Right ventricle myocardium superior (tissue), 1 donor: Measurements from ENCODE around the gene NDE1. TPM values are rescaled to one million over a fixed set of nuclear protein-coding genes. Genes with fewer than 3 reads are reported as not detected.

Experiments
- ATAC-seq: fragments of 200-7000 bp; cut with Tn5 transposase; one replicate; pipeline ENCODE4 v1.9.1; 2020; ENCODE audit warnings: mild to moderate bottlenecking; ENCODE audit not compliant: poor library complexity
- DNase-seq: peaks from one replicate; pipeline ENCODE4 v3.0.0-alpha.2; 2020
- intact Hi-C: fragments of 100-400 bp; cut with DNase I; formaldehyde crosslinking; loops from one replicate; pipeline ENCODE4 v1.11.2; 2022
- total RNA-seq: library from RNA; stranded (reverse); fragmentation: NEBNext Ultra II Directional; extraction: Animal tissue kit (Norgen Biotek cat#: 25700); gene quantifications from one replicate; pipeline ENCODE4 v1.2.1, GENCODE V29; 2021
- donor health status: DM: no; HTN: yes; CAD: no; lungs with severe emphysema.

Gene NDE1
- total RNA-seq, 1 donor from 2014 or later = 12.6 TPM

- no peak for DNase-seq
- no peak for ATAC-seq
- intact Hi-C loops = no loop called here
Measured at GRCh38 chr16:15772579-15773293, 122.7 kb downstream of the NDE1 start.

DNA sequence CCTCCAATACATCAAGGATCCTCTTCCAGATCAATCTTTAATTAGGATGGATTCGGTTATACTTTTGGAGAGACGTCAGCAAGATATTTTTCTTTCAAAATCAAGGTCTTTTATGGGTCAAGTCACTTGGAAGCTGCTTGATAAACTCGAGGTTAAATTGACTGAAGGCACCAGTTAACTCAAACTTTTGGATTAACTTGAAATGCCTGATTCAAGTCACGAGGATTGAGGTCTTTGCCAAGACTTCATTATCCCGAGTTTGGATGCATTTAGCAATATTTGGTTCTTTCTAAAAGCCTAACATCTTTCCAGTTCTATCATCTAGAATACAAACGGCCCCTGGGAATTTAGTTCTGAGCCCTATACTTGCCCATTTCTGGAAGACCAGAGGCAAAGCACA is 123.9 kb downstream of the NDE1 start:
- no peak for DNase-seq
- no peak for ATAC-seq
- intact Hi-C loops = no loop called here

- intact Hi-C loops = no loop called here
- DNase-seq (no peak), ATAC-seq (no peak)
Measured at GRCh38 chr16:15775209-15775608, 125.2 kb downstream of the NDE1 start.

GRCh38 chr16:15775663-15776304 is 125.7 kb downstream of the NDE1 start:
- intact Hi-C loops = no loop called here
- DNase-seq (no peak), ATAC-seq (no peak)

Other genes starting within 250 kb of the NDE1 start
- 71.8 TPM for gene BMERB1, start 215.7 kb upstream of the NDE1 start, total RNA-seq
- gene MARF1, start 7.1 kb upstream of the NDE1 start, total RNA-seq = 45.2 TPM
- gene MYH11, start 206.8 kb downstream of the NDE1 start, total RNA-seq = 14.0 TPM
- gene CEP20, start 238.4 kb downstream of the NDE1 start, total RNA-seq = 27.7 TPM